OCI-LY1 (cell line): ENCODE data around the gene DBT.
"Not testable (repeated sequence)": the region's sequence is repeated elsewhere in the genome, so short reads cannot be mapped to it uniquely, and the experiment has no call there.

Experiments used
- H2AFZ ChIP-seq: fragments of 200-600 bp; sonication (generic), shearing (Covaris generic); 2 replicates; pipeline ENCODE4 v1.6.0; 2014; ENCODE audit warnings: antibody characterized with exemption, mild to moderate bottlenecking, low read length
- H3F3A ChIP-seq: fragments of 200-600 bp; sonication (generic), shearing (Covaris generic); 2 replicates; pipeline ENCODE4 v1.6.0; 2014; ENCODE audit warnings: mild to moderate bottlenecking, antibody characterized with exemption, low read length, moderate library complexity; ENCODE audit not compliant: insufficient read depth
- H3K27ac ChIP-seq: fragments of 200-600 bp; sonication (generic); 2 replicates; pipeline ENCODE4 v1.5.1; 2014; ENCODE audit warnings: low read length, mixed run types, mild to moderate bottlenecking, low read depth; ENCODE audit not compliant: poor library complexity, severe bottlenecking
- H3K27me3 ChIP-seq: fragments of 200-600 bp; sonication (generic); 2 replicates; pipeline ENCODE4 v1.6.0; 2014; ENCODE audit warnings: antibody characterized with exemption, mild to moderate bottlenecking, low read length, moderate library complexity; ENCODE audit not compliant: insufficient read depth
- H3K36me3 ChIP-seq: fragments of 200-600 bp; sonication (generic); 2 replicates; pipeline ENCODE4 v1.6.1; 2014; ENCODE audit warnings: mild to moderate bottlenecking, antibody characterized with exemption, low read length, moderate library complexity, mixed read lengths; ENCODE audit not compliant: insufficient read depth
- H3K4me1 ChIP-seq: fragments of 200-600 bp; sonication (generic); 2 replicates; pipeline ENCODE4 v1.5.1; 2014; ENCODE audit warnings: mild to moderate bottlenecking, low read length, moderate library complexity; ENCODE audit not compliant: insufficient read depth, severe bottlenecking
- H3K4me2 ChIP-seq: fragments of 200-600 bp; sonication (generic), shearing (Covaris generic); 2 replicates; pipeline ENCODE4 v1.6.1; 2014; ENCODE audit warnings: low read length
- H3K4me3 ChIP-seq: fragments of 200-600 bp; sonication (generic); 2 replicates; pipeline ENCODE4 v1.5.1; 2014; ENCODE audit warnings: low read length, low read depth, mild to moderate bottlenecking, mixed read lengths; ENCODE audit not compliant: poor library complexity, severe bottlenecking
- H3K79me2 ChIP-seq: fragments of 200-600 bp; shearing (Covaris generic); 2 replicates; pipeline ENCODE4 v1.6.1; 2016; ENCODE audit warnings: mixed run types, low read length, mixed read lengths; ENCODE audit not compliant: insufficient read depth
- H3K9ac ChIP-seq: fragments of 200-600 bp; sonication (generic), shearing (Covaris generic); 2 replicates; pipeline ENCODE4 v1.6.1; 2014; ENCODE audit warnings: mild to moderate bottlenecking, low read length, mixed read lengths
- H3K9me2 ChIP-seq: fragments of 200-600 bp; sonication (generic), shearing (Covaris generic); 2 replicates; pipeline ENCODE4 v1.6.1; 2014; ENCODE audit warnings: low read depth, mild to moderate bottlenecking, low read length, mixed read lengths
- H3K9me3 ChIP-seq: fragments of 200-600 bp; shearing (Covaris generic); 2 replicates; pipeline ENCODE4 v1.6.1; 2014; ENCODE audit warnings: low read length, mixed read lengths
- H4K20me1 ChIP-seq: fragments of 200-600 bp; sonication (generic), shearing (Covaris generic); 2 replicates; pipeline ENCODE4 v1.6.0; 2016; ENCODE audit warnings: mild to moderate bottlenecking, low read length; ENCODE audit not compliant: insufficient read depth
- EZH2 ChIP-seq: fragments of 200-600 bp; sonication (generic), shearing (Covaris generic); IDR thresholded peaks from 2 replicates; pipeline ENCODE4 v1.8.0; 2017; ENCODE audit warnings: borderline replicate concordance, mixed run types, mild to moderate bottlenecking, antibody characterized with exemption, low read length, moderate library complexity, mixed read lengths
- TF ChIP-seq, protein P1 (sequence below): fragments of 200-600 bp; sonication (generic), shearing (Covaris generic); IDR thresholded peaks from 2 replicates; pipeline ENCODE4 v1.5.1; 2017; ENCODE audit warnings: mild to moderate bottlenecking, antibody characterized with exemption, low read length, moderate library complexity, mixed read lengths

Gene DBT

DNA sequence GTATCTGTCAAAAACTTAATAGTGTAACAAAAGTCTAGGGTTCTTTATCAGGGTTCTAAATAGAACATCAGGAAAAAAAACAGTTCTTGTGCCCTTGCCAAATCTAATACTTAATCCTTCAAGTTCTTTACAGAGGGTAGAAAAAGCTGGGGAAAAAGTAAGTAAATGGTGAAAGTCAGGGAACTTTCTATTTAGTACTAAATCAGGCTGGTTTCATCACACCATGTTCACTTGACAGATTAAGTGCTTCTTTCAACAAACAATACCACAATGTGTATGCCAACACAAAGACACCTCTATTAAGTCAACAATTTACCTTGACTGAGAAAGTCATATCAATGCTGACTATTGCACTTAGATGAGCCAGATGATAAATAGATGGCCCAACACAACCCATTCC lies 9.7 kb downstream of the DBT start:
- H3F3A ChIP-seq, result no peaks in the 10 kb centered on the region
- H3K27ac ChIP-seq, result no peak overlapping the region
- H3K9ac ChIP-seq, result no peak overlapping the region

DNA sequence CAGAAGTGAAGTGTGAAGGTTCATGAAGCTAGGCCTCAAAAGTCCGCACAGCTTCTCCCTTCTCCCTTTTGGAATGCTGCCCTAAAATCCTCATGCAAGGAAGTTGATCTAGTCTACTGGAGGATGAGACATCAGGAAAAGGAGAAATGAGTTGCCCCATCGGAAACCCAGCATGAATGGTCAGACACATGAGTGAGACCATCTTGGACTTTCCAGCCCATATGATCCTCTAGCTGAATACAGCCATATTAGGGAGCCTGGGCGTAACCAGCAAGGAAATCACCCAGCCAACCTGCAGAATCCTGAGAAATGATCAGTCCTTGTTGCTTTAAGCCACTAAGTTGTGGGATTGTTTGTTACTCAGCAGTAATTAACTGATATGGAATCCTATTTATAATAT lies 12.5 kb downstream of the DBT start:
- Histone ChIP-seq H3K9me3 (no peaks in the 10 kb centered on the region), H3K9me2 (no peaks in the 10 kb centered on the region), H3K27ac (no peak overlapping the region), H3K79me2 (peaks cover 1% of the 10 kb centered on the region; the same call in 1 of the 2 replicates), H3F3A (no peaks in the 10 kb centered on the region), H3K4me2 (no peak overlapping the region), H3K4me1 (no peaks in the 10 kb centered on the region), H3K4me3 (no peak overlapping the region), H4K20me1 (no peaks in the 10 kb centered on the region), H3K27me3 (no peaks in the 10 kb centered on the region), H2AFZ (no peak overlapping the region), H3K36me3 (peaks cover 59% of the 10 kb centered on the region), H3K9ac (no peak overlapping the region)
- no peak for TF ChIP-seq EZH2
- TF ChIP-seq, protein P1, sequence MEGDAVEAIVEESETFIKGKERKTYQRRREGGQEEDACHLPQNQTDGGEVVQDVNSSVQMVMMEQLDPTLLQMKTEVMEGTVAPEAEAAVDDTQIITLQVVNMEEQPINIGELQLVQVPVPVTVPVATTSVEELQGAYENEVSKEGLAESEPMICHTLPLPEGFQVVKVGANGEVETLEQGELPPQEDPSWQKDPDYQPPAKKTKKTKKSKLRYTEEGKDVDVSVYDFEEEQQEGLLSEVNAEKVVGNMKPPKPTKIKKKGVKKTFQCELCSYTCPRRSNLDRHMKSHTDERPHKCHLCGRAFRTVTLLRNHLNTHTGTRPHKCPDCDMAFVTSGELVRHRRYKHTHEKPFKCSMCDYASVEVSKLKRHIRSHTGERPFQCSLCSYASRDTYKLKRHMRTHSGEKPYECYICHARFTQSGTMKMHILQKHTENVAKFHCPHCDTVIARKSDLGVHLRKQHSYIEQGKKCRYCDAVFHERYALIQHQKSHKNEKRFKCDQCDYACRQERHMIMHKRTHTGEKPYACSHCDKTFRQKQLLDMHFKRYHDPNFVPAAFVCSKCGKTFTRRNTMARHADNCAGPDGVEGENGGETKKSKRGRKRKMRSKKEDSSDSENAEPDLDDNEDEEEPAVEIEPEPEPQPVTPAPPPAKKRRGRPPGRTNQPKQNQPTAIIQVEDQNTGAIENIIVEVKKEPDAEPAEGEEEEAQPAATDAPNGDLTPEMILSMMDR, result no peak

More for the DNA sequence above, 9.7 kb downstream of the DBT start:
- H3K9me2 ChIP-seq, result no peaks in the 10 kb centered on the region
- no peak overlapping the region for H3K4me3 ChIP-seq
- no peak overlapping the region for H2AFZ ChIP-seq
- H3K9me3 ChIP-seq, result no peaks in the 10 kb centered on the region
- no peaks in the 10 kb centered on the region for H4K20me1 ChIP-seq
- H3K36me3 ChIP-seq, result peaks cover 33% of the 10 kb centered on the region
- no peak overlapping the region for H3K4me2 ChIP-seq
- H3K27me3 ChIP-seq, result no peaks in the 10 kb centered on the region
- no peaks in the 10 kb centered on the region for H3K4me1 ChIP-seq
- TF ChIP-seq EZH2, result no peak
- TF ChIP-seq, protein P1, result no peak
- peaks cover 17% of the 10 kb centered on the region for H3K79me2 ChIP-seq

DNA sequence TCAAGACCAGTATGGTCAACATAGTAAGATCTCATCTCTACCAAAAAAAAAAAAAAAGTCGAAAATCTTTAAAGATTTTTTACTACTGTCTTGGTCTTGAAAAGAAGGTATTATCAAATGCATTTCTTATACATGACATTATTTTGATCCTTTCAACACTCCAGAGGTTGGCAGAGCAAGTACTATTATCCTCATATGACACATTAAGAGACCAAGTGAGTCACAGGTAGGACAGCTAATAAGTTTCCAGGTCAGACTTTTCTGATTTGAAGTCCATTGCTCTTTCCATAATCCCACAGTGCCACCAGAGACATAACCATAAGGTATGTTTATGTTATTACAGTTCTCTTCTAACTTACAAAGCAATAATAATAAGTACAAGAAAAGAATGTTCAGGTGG lies 15.2 kb downstream of the DBT start:
- peaks cover 76% of the 10 kb centered on the region for H3K36me3 ChIP-seq
- H3K27ac ChIP-seq, result no peak overlapping the region
- no peak overlapping the region for H2AFZ ChIP-seq
- H3K9me2 ChIP-seq, result no peaks in the 10 kb centered on the region
- H4K20me1 ChIP-seq, result no peaks in the 10 kb centered on the region
- H3K4me2 ChIP-seq, result no peak overlapping the region
- TF ChIP-seq EZH2, result no peak
- TF ChIP-seq, protein P1, result no peak
- H3K27me3 ChIP-seq, result no peaks in the 10 kb centered on the region
- H3F3A ChIP-seq, result no peaks in the 10 kb centered on the region
- H3K4me1 ChIP-seq, result no peaks in the 10 kb centered on the region
- no peak overlapping the region for H3K9ac ChIP-seq
- H3K79me2 ChIP-seq, result no peaks in the 10 kb centered on the region
- H3K9me3 ChIP-seq, result no peaks in the 10 kb centered on the region
- H3K4me3 ChIP-seq, result no peak overlapping the region

DNA sequence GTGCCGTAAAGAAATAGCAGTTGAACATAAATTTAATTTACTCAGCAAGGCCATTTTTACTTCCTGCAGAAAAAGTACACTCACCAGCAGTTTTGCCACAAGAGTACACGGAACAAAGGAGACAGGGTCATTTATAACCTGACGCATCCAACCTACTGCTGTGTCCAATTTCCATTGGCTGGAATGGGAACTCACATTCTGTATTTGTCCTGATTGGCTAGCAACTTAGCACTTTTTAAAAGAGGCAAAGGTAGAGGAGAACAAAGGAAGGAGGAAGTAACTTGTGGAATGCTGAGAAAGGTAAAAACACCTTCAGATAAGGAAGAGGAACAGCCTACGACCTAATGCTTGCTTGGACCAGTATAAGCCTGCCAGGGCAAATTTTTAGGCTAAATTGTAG lies 16.1 kb downstream of the DBT start:
- H3K36me3 ChIP-seq, result peaks cover 74% of the 10 kb centered on the region
- not testable (repeated sequence) for H3K27ac ChIP-seq

More for the DNA sequence above, 16.1 kb downstream of the DBT start:
- H2AFZ ChIP-seq, H3K9me3 ChIP-seq, H3K79me2 ChIP-seq, H3K9ac ChIP-seq, H3K9me2 ChIP-seq, H3K4me3 ChIP-seq, H4K20me1 ChIP-seq, H3F3A ChIP-seq, H3K27me3 ChIP-seq, H3K4me1 ChIP-seq, H3K4me2 ChIP-seq: not testable (repeated sequence)
